Neuronal stem cell (in vitro differentiated cells): ENCODE results near the gene DDAH1.
"Not testable (repeated sequence)": the region's sequence is repeated elsewhere in the genome, so short reads cannot be mapped to it uniquely, and the experiment has no call there.

Source experiments
- DNase-seq: peaks from one replicate; pipeline ENCODE4 v3.0.0-alpha.2; 2013; ENCODE audit warnings: low spot score
- H2AFZ ChIP-seq: one replicate; pipeline ENCODE4 v1.6.1; 2013; ENCODE audit warnings: mild to moderate bottlenecking, low read length, inconsistent platforms
- H2AK5ac ChIP-seq: 2 replicates; pipeline ENCODE4 v1.6.1; 2013; ENCODE audit warnings: low read depth, mild to moderate bottlenecking, inconsistent platforms, low read length, moderate library complexity, mixed read lengths
- H2BK120ac ChIP-seq: 2 replicates; pipeline ENCODE4 v1.6.1; 2013; ENCODE audit warnings: low read depth, mild to moderate bottlenecking, inconsistent platforms, low read length, moderate library complexity, mixed read lengths
- H2BK12ac ChIP-seq: one replicate; pipeline ENCODE4 v1.6.1; 2013; ENCODE audit warnings: low read length, inconsistent platforms
- H2BK15ac ChIP-seq: 2 replicates; pipeline ENCODE4 v1.6.1; 2013; ENCODE audit warnings: mild to moderate bottlenecking, low read length, inconsistent platforms, mixed read lengths
- H2BK5ac ChIP-seq: one replicate; pipeline ENCODE4 v1.6.1; 2013; ENCODE audit warnings: inconsistent platforms, mild to moderate bottlenecking, low read length, moderate library complexity
- H3K14ac ChIP-seq: one replicate; pipeline ENCODE4 v1.6.1; 2013; ENCODE audit warnings: low read length, inconsistent platforms
- H3K18ac ChIP-seq: 2 replicates; pipeline ENCODE4 v1.6.1; 2013; ENCODE audit warnings: low read length, inconsistent platforms
- H3K23ac ChIP-seq: 2 replicates; pipeline ENCODE4 v1.6.1; 2013; ENCODE audit warnings: low read depth, mild to moderate bottlenecking, mixed read lengths, low read length, inconsistent platforms; ENCODE audit not compliant: poor library complexity
- H3K27ac ChIP-seq: replicated peaks from 3 replicates; pipeline ENCODE4 v1.5.1; 2013; ENCODE audit warnings: low read length, inconsistent platforms
- H3K27me3 ChIP-seq, 3 experiments: 2 replicates each; pipeline ENCODE4 v1.6.1; 2013; ENCODE audit warnings: low read length in 3 of 3, mild to moderate bottlenecking in 2 of 3, inconsistent platforms in 1 of 3, low read depth in 1 of 3, mixed read lengths in 1 of 3, moderate library complexity in 1 of 3; ENCODE audit not compliant: control insufficient read depth in 3 of 3, insufficient read depth in 3 of 3
- H3K36me3 ChIP-seq, 2 donors: replicated peaks in 1 of 2; 2 replicates each; pipeline ENCODE4 v1.6.1; 2013; ENCODE audit warnings: low read length in 2 of 2; ENCODE audit not compliant: control insufficient read depth in 2 of 2, insufficient read depth in 2 of 2
- H3K4ac ChIP-seq: 2 replicates; pipeline ENCODE4 v1.6.1; 2013; ENCODE audit warnings: inconsistent platforms, mild to moderate bottlenecking, low read length, moderate library complexity
- H3K4me1 ChIP-seq, 2 donors: 1 replicate in 1 of 2; 2 replicates in 1 of 2; pipeline ENCODE4 v1.6.1; 2013; ENCODE audit warnings: low read length in 2 of 2, low read depth in 1 of 2; ENCODE audit not compliant: control insufficient read depth in 2 of 2, insufficient read depth in 1 of 2
- H3K4me2 ChIP-seq: one replicate; pipeline ENCODE4 v1.6.1; 2013; ENCODE audit warnings: mild to moderate bottlenecking, low read length, inconsistent platforms; ENCODE audit not compliant: insufficient read depth, poor library complexity, severe bottlenecking
- H3K4me3 ChIP-seq, 2 donors: 2 replicates each; pipeline ENCODE4 v1.5.1; 2013; ENCODE audit warnings: low read length in 2 of 2, mild to moderate bottlenecking in 2 of 2, inconsistent platforms in 1 of 2, moderate library complexity in 1 of 2
- H3K79me1 ChIP-seq: one replicate; pipeline ENCODE4 v1.6.1; 2013; ENCODE audit warnings: low read depth, mild to moderate bottlenecking, inconsistent platforms, low read length, moderate library complexity
- H3K9ac ChIP-seq: one replicate; pipeline ENCODE4 v1.6.1; 2013; ENCODE audit warnings: mild to moderate bottlenecking, low read depth, low read length, inconsistent platforms; ENCODE audit not compliant: poor library complexity
- H3K9me3 ChIP-seq, 2 donors: replicated peaks in 1 of 2; 2 replicates each; pipeline versions ENCODE3 to v1.6.1; 2013; ENCODE audit warnings: low read length in 2 of 2, mild to moderate bottlenecking in 2 of 2, inconsistent platforms in 1 of 2, low read depth in 1 of 2, mixed read lengths in 1 of 2, moderate library complexity in 1 of 2; ENCODE audit not compliant: control insufficient read depth in 2 of 2, insufficient read depth in 1 of 2
- H4K8ac ChIP-seq: one replicate; pipeline ENCODE4 v1.6.1; 2013; ENCODE audit warnings: low read depth, mild to moderate bottlenecking, inconsistent platforms, low read length, moderate library complexity
- H4K91ac ChIP-seq: one replicate; pipeline ENCODE4 v1.6.1; 2013; ENCODE audit warnings: low read length, low read depth, mild to moderate bottlenecking, inconsistent platforms; ENCODE audit not compliant: poor library complexity
- WGBS, 2 donors: extraction: QIAGEN DNeasy Blood & Tissue Kit; methylation state at CpG; one replicate each; pipeline ENCODE4 v1.1.7; 2013; ENCODE audit warnings: missing lambda C conversion rate in 2 of 2, mixed read lengths in 1 of 2; ENCODE audit not compliant: insufficient read length in 2 of 2, insufficient replicate concordance in 1 of 2; ENCODE audit errors: extremely low coverage in 2 of 2; 5-methylcytosine and 5-hydroxymethylcytosine counted together

DDAH1 gene

DNA sequence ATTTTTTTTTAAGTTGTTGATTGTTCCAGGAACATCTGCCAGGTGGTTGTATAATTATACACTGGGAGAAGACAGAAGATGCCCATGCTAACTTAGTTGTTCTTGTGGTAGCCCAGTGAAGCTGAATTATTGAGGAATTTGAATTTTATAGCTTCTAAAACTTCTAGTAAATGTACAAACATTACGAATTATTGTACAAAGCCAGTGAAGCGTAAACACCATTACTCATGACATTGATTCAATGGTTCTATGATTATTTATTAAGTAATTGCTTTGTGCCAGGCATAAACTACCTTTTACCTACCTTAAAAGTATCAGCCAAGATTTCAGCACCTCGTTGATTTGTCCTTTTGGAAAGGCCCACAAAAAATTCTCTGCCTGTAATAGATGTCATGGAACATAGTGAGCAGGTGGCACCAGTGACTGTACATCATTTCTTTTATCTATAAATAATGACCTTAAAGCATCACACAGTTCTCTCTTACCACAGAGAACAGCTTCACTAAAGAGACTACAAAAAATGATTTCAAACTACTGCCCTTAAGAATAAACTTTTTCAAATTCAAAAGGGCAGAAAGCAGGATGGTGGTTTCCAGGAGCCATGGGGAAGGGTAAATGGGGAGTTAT, 113.6 kb downstream of the DDAH1 start:
- H3K18ac ChIP-seq = no peak overlapping the region
- H3K79me1 ChIP-seq = no peaks in the 10 kb centered on the region
- H3K27ac ChIP-seq = no peak overlapping the region
- WGBS, 2 donors = no CpG with 5 or more reads among the region's 3 CpGs
- no peak overlapping the region for H2BK12ac ChIP-seq
- DNase-seq = no peak
- H3K36me3 ChIP-seq = peaks cover 2 to 38% of the 10 kb centered on the region in 2 donors
- H3K4me1 ChIP-seq = peaks cover 0 to 22% of the 10 kb centered on the region in 2 donors
- H2BK15ac ChIP-seq = no peak overlapping the region
- H3K23ac ChIP-seq = no peak overlapping the region
- H3K9ac ChIP-seq = no peak overlapping the region
- no peak overlapping the region for H2BK5ac ChIP-seq
- H3K4me3 ChIP-seq = no peak overlapping the region
- H4K91ac ChIP-seq = no peak overlapping the region
- H2BK120ac ChIP-seq = no peak overlapping the region
- no peaks in the 10 kb centered on the region for H3K27me3 ChIP-seq
- H3K4ac ChIP-seq = no peak overlapping the region
- no peak overlapping the region for H2AK5ac ChIP-seq
- H4K8ac ChIP-seq = no peak overlapping the region
- H3K9me3 ChIP-seq = no peaks in the 10 kb centered on the region
- H3K14ac ChIP-seq = no peak overlapping the region
- no peak overlapping the region for H2AFZ ChIP-seq
- no peak overlapping the region for H3K4me2 ChIP-seq

DNA sequence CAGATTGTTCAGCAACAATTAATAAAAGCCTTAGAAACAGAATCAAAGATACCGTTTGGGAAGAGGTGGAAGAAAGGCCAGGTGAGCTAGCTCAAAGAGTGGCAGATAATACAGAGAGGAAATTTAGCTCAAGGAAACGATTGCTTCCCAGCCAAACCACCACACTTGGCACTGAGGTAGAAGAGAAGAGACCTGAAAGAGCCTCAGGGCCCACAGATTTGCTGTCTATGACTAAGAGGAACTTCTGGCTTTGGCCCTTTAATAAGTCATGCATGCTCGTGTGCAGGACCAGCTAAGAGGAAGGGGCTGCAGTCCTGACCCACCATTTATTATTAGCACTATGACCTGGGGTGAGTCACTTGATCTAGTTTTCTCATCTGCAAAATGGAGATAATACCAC, 115.7 kb downstream of the DDAH1 start:
- Histone ChIP-seq H2AK5ac (no peak overlapping the region), H3K23ac (no peak overlapping the region), H3K4me2 (no peak overlapping the region), H3K4me1 (peaks cover 0 to 5% of the 10 kb centered on the region in 2 donors), H3K18ac (no peak overlapping the region), H3K4ac (no peak overlapping the region), H2BK15ac (no peak overlapping the region), H2BK12ac (no peak overlapping the region), H3K14ac (no peak overlapping the region), H3K4me3 (no peak overlapping the region), H3K79me1 (no peaks in the 10 kb centered on the region), H3K27ac (no peak overlapping the region), H3K27me3 (no peaks in the 10 kb centered on the region), H3K9me3 (no peaks in the 10 kb centered on the region), H4K91ac (no peak overlapping the region), H3K9ac (no peak overlapping the region), H2BK5ac (no peak overlapping the region), H2BK120ac (no peak overlapping the region), H3K36me3 (peaks cover 2 to 40% of the 10 kb centered on the region in 2 donors), H4K8ac (no peak overlapping the region), H2AFZ (no peak overlapping the region)
- DNase-seq = no peak
- whole genome bisulfite sequencing, 2 donors = no CpG with 5 or more reads among the region's 3 CpGs

- Histone ChIP-seq H3K79me1 (no peaks in the 10 kb centered on the region), H3K14ac (no peak overlapping the region), H2BK12ac (no peak overlapping the region), H3K18ac (no peak overlapping the region), H3K27me3 (no peaks in the 10 kb centered on the region), H3K4me1 (peaks cover 0 to 11% of the 10 kb centered on the region in 2 donors), H4K91ac (no peak overlapping the region), H2AK5ac (no peak overlapping the region), H3K4ac (no peak overlapping the region), H3K4me3 (no peak overlapping the region), H3K9me3 (no peaks in the 10 kb centered on the region), H4K8ac (no peak overlapping the region), H2AFZ (no peak overlapping the region), H2BK5ac (no peak overlapping the region), H3K9ac (no peak overlapping the region), H2BK15ac (no peak overlapping the region), H3K36me3 (peaks cover 2 to 40% of the 10 kb centered on the region in 2 donors), H3K27ac (no peak overlapping the region), H3K4me2 (no peak overlapping the region), H3K23ac (no peak overlapping the region), H2BK120ac (no peak overlapping the region)
- no peak for DNase-seq
- no CpG with 5 or more reads among the region's 2 CpGs for WGBS, 2 donors
Measured at GRCh38 chr1:85347908-85348307, 117.1 kb downstream of the DDAH1 start.

- WGBS, 2 donors = no CpG with 5 or more reads among the region's 4 CpGs
- not testable (repeated sequence) for H3K27me3 ChIP-seq, H2BK15ac ChIP-seq, DNase-seq, H2BK12ac ChIP-seq, H4K8ac ChIP-seq, H3K79me1 ChIP-seq, H3K4me2 ChIP-seq, H2BK120ac ChIP-seq, H3K14ac ChIP-seq, H3K23ac ChIP-seq, H3K9me3 ChIP-seq, H2BK5ac ChIP-seq, H3K4me3 ChIP-seq, H3K4ac ChIP-seq, H2AFZ ChIP-seq, H3K9ac ChIP-seq, H3K18ac ChIP-seq, H4K91ac ChIP-seq, H2AK5ac ChIP-seq, H3K27ac ChIP-seq
- peaks cover 0 to 11% of the 10 kb centered on the region in 2 donors for H3K4me1 ChIP-seq
- peaks cover 2 to 40% of the 10 kb centered on the region in 2 donors for H3K36me3 ChIP-seq
Measured at GRCh38 chr1:85347275-85347674, 117.7 kb downstream of the DDAH1 start.
